WTC11 (cell line): Measurements from ENCODE around the gene LAMA4. TPM values are rescaled to one million over a fixed set of nuclear protein-coding genes. Genes with fewer than 3 reads are reported as not detected.

Experiments
- ATAC-seq: fragments of 200-7000 bp; cut with Tn5 transposase; 2 replicates; pipeline ENCODE4 v1.10.0; 2021; ENCODE audit warnings: mild to moderate bottlenecking, moderate library complexity
- CTCF ChIA-PET: fragments of 300-600 bp; sonication (Branson Sonifier 250); formaldehyde crosslinking; loops from one replicate; lab custom pipeline; 2021; ENCODE audit warnings: antibody characterized with exemption; lab: Charles Lee
- POLR2A ChIA-PET: fragments of 350-600 bp; sonication (Branson Sonifier 250); formaldehyde crosslinking; loops from one replicate; lab custom pipeline; 2021; ENCODE audit warnings: antibody characterized with exemption; lab: Charles Lee
- DNase-seq: peaks from one replicate; pipeline ENCODE4 v3.0.0; 2021; ENCODE audit warnings: low spot score
- H3K27ac Mint-ChIP-seq: 2 replicates; pipeline ENCODE4 v1.8.0; 2021; ENCODE audit warnings: mixed read lengths
- H3K27me3 Mint-ChIP-seq: 2 replicates; pipeline ENCODE4 v1.8.0; 2021; ENCODE audit warnings: low read depth, mild to moderate bottlenecking, moderate library complexity, mixed read lengths
- H3K36me3 Mint-ChIP-seq: 2 replicates; pipeline ENCODE4 v1.8.0; 2021; ENCODE audit warnings: mixed read lengths
- H3K4me1 Mint-ChIP-seq: 2 replicates; pipeline ENCODE4 v1.8.0; 2022; ENCODE audit warnings: mixed read lengths
- H3K4me3 Mint-ChIP-seq: 2 replicates; pipeline ENCODE4 v1.8.0; 2021; ENCODE audit warnings: mild to moderate bottlenecking, moderate library complexity, mixed read lengths
- H3K9me3 Mint-ChIP-seq: 2 replicates; pipeline ENCODE4 v1.8.0; 2021; ENCODE audit warnings: mixed read lengths
- AR ChIP-seq: fragments of 250-450 bp; sonication (Bioruptor Pico); IDR thresholded peaks from 2 replicates; pipeline ENCODE4 v1.9.0; 2021; ENCODE audit warnings: mild to moderate bottlenecking
- ATF2 ChIP-seq: sonication (generic); formaldehyde crosslinking; IDR thresholded peaks from 2 replicates; pipeline ENCODE4 v1.8.1; 2022; ENCODE audit warnings: low read depth, missing genetic modification reagents, borderline replicate concordance
- CREM ChIP-seq: sonication (generic); formaldehyde crosslinking; IDR thresholded peaks from 2 replicates; pipeline ENCODE4 v1.8.1; 2022; ENCODE audit warnings: mild to moderate bottlenecking, missing genetic modification reagents, moderate library complexity
- ELF4 ChIP-seq: sonication (generic); formaldehyde crosslinking; IDR thresholded peaks from 2 replicates; pipeline ENCODE4 v1.8.1; 2022; ENCODE audit warnings: low read depth, mild to moderate bottlenecking, moderate library complexity, missing genetic modification reagents
- GABPB1 ChIP-seq: sonication (generic); formaldehyde crosslinking; IDR thresholded peaks from 2 replicates; pipeline ENCODE4 v1.8.1; 2023; ENCODE audit warnings: mild to moderate bottlenecking, missing genetic modification reagents
- HMGXB4 ChIP-seq: sonication (generic); formaldehyde crosslinking; IDR thresholded peaks from 2 replicates; pipeline ENCODE4 v1.8.1; 2023; ENCODE audit warnings: mild to moderate bottlenecking, moderate library complexity, missing genetic modification reagents
- JAZF1 ChIP-seq: fragments of 250-450 bp; sonication (Bioruptor Pico); IDR thresholded peaks from 2 replicates; pipeline ENCODE4 v1.9.0; 2021; ENCODE audit warnings: moderate library complexity, mild to moderate bottlenecking, inconsistent platforms
- KAT7 ChIP-seq: sonication (generic); formaldehyde crosslinking; IDR thresholded peaks from 2 replicates; pipeline ENCODE4 v1.8.1; 2023; ENCODE audit warnings: missing genetic modification reagents, mild to moderate bottlenecking, borderline replicate concordance
- MXD4 ChIP-seq: fragments of 250-450 bp; sonication (Bioruptor Pico); IDR thresholded peaks from 2 replicates; pipeline ENCODE4 v1.8.0; 2021; ENCODE audit warnings: mild to moderate bottlenecking, moderate library complexity, borderline replicate concordance
- NR1H2 ChIP-seq: sonication (generic); formaldehyde crosslinking; IDR thresholded peaks from 2 replicates; pipeline ENCODE4 v1.9.0; 2021; ENCODE audit warnings: mild to moderate bottlenecking, moderate library complexity, missing genetic modification reagents
- NR2C2 ChIP-seq: sonication (generic); formaldehyde crosslinking; IDR thresholded peaks from 2 replicates; pipeline ENCODE4 v1.8.0; 2022; ENCODE audit warnings: mild to moderate bottlenecking, missing genetic modification reagents
- PRDM15 ChIP-seq: sonication (generic); formaldehyde crosslinking; IDR thresholded peaks from 2 replicates; pipeline ENCODE4 v1.8.0; 2022; ENCODE audit warnings: missing genetic modification reagents
- RELA ChIP-seq: sonication (generic); formaldehyde crosslinking; IDR thresholded peaks from 2 replicates; pipeline ENCODE4 v1.8.1; 2022; ENCODE audit warnings: missing genetic modification reagents, mild to moderate bottlenecking, borderline replicate concordance
- SOX15 ChIP-seq: fragments of 250-450 bp; sonication (Bioruptor Pico); IDR thresholded peaks from 2 replicates; pipeline ENCODE4 v1.9.0; 2021; ENCODE audit warnings: mild to moderate bottlenecking
- USF2 ChIP-seq: sonication (generic); formaldehyde crosslinking; IDR thresholded peaks from 2 replicates; pipeline ENCODE4 v1.8.1; 2023; ENCODE audit warnings: mild to moderate bottlenecking, missing genetic modification reagents, moderate library complexity
- ZBTB43 ChIP-seq: sonication (generic); formaldehyde crosslinking; IDR thresholded peaks from 2 replicates; pipeline ENCODE4 v1.8.1; 2023; ENCODE audit warnings: mild to moderate bottlenecking, missing genetic modification reagents
- ZNF317 ChIP-seq: sonication (generic); formaldehyde crosslinking; IDR thresholded peaks from 2 replicates; pipeline ENCODE4 v1.8.1; 2023; ENCODE audit warnings: low read depth, mild to moderate bottlenecking, moderate library complexity, missing genetic modification reagents, borderline replicate concordance
- ZNF396 ChIP-seq: fragments of 250-450 bp; sonication (Bioruptor Pico); IDR thresholded peaks from 2 replicates; pipeline ENCODE4 v1.8.0; 2021; ENCODE audit warnings: mild to moderate bottlenecking, moderate library complexity, borderline replicate concordance
- total RNA-seq: library from RNA; stranded (reverse); gene quantifications from 3 replicates; pipeline ENCODE4 v1.2.3, GENCODE V29; 2021

Gene LAMA4
- total RNA-seq, 1 experiment from 2014 or later, result 1.6 TPM

- ChIA-PET POLR2A (no interaction called here), CTCF (no interaction called here)
- Mint-ChIP-seq H3K9me3 (peaks cover under 1% of the 10 kb centered on the region; the same call in 1 of the 2 replicates), H3K4me3 (no peak overlapping the region), H3K27me3 (no peaks in the 10 kb centered on the region), H3K36me3 (no peaks in the 10 kb centered on the region), H3K4me1 (peaks cover 8% of the 10 kb centered on the region; the same call in 1 of the 2 replicates), H3K27ac (no peak overlapping the region)
- no peak for TF ChIP-seq CREM (CRISPR knock-in tag)
- TF ChIP-seq ZNF396 (CRISPR knock-in tag), result no peak
- no peak for TF ChIP-seq AR
- TF ChIP-seq ATF2 (CRISPR knock-in tag), result no peak
- no peak for TF ChIP-seq GABPB1
- no peak for TF ChIP-seq RELA
- TF ChIP-seq ZNF317 (CRISPR knock-in tag), result no peak
- no peak for ATAC-seq
- no peak for DNase-seq
These were observed 30.3 kb downstream of the LAMA4 start for GRCh38 chr6:112224088-112224487.

GRCh38 chr6:112223070-112223861 is 31.1 kb downstream of the LAMA4 start:
- CTCF ChIA-PET, result no interaction called here
- Mint-ChIP-seq H3K9me3 (no peaks in the 10 kb centered on the region), H3K27ac (no peak overlapping the region), H3K4me3 (no peak overlapping the region), H3K4me1 (peaks cover 10% of the 10 kb centered on the region; the same call in 1 of the 2 replicates), H3K27me3 (no peaks in the 10 kb centered on the region), H3K36me3 (no peaks in the 10 kb centered on the region)
- POLR2A ChIA-PET, result no interaction called here
- DNase-seq (no peak), ATAC-seq (no peak)
- TF ChIP-seq ATF2 (CRISPR knock-in tag) (no peak), PRDM15 (CRISPR knock-in tag) (no peak), USF2 (CRISPR knock-in tag) (no peak), ZBTB43 (CRISPR knock-in tag) (no peak), NR2C2 (CRISPR knock-in tag) (no peak), NR1H2 (CRISPR knock-in tag) (no peak), SOX15 (CRISPR knock-in tag) (no peak), MXD4 (CRISPR knock-in tag) (no peak), HMGXB4 (CRISPR knock-in tag) (no peak), JAZF1 (CRISPR knock-in tag) (no peak), KAT7 (CRISPR knock-in tag) (no peak), ELF4 (CRISPR knock-in tag) (no peak)
